CD14-positive monocyte (primary cell): ENCODE results near the gene RUSC2. TPM values are rescaled to one million over a fixed set of nuclear protein-coding genes. Genes with fewer than 3 reads are reported as not detected.
"Not testable (repeated sequence)": the region's sequence is repeated elsewhere in the genome, so short reads cannot be mapped to it uniquely, and the experiment has no call there.

ENCODE experiments used
- DNase-seq, 3 donors: peaks; one replicate each; pipeline ENCODE4 v3.0.0-alpha.2; 2011 to 2022
- H2AFZ ChIP-seq: 2 replicates; pipeline ENCODE4 v1.6.0; 2012; ENCODE audit warnings: mild to moderate bottlenecking, low read depth, low read length, inconsistent platforms; ENCODE audit not compliant: insufficient read depth, poor library complexity, severe bottlenecking
- H3K27ac ChIP-seq, 2 donors: 1 replicate in 1 of 2; 2 replicates in 1 of 2; pipeline ENCODE4 v1.5.1; 2012 to 2013; ENCODE audit warnings: low read length in 2 of 2, control low read depth in 1 of 2, inconsistent platforms in 1 of 2, low read depth in 1 of 2, mild to moderate bottlenecking in 1 of 2
- H3K27me3 ChIP-seq, 2 donors: one replicate each; pipeline versions ENCODE4 v1.6.0 to v1.6.1; 2011 to 2013; ENCODE audit warnings: low read length in 2 of 2; ENCODE audit not compliant: control insufficient read depth in 2 of 2, insufficient read depth in 2 of 2
- H3K36me3 ChIP-seq, 2 donors: replicated peaks in 1 of 2; 1 replicate in 1 of 2; 2 replicates in 1 of 2; pipeline versions ENCODE4 v1.5.1 to v1.6.1; 2012 to 2013; ENCODE audit warnings: low read length in 2 of 2, control low read depth in 1 of 2, inconsistent platforms in 1 of 2, mild to moderate bottlenecking in 1 of 2; ENCODE audit not compliant: insufficient read depth in 2 of 2, control insufficient read depth in 1 of 2
- H3K4me1 ChIP-seq, 2 donors: 1 replicate in 1 of 2; 2 replicates in 1 of 2; pipeline versions ENCODE4 v1.5.1 to v1.6.1; 2012 to 2013; ENCODE audit warnings: low read length in 2 of 2, control low read depth in 1 of 2, inconsistent platforms in 1 of 2, mild to moderate bottlenecking in 1 of 2, moderate library complexity in 1 of 2; ENCODE audit not compliant: insufficient read depth in 2 of 2, control insufficient read depth in 1 of 2
- H3K4me2 ChIP-seq: replicated peaks from 2 replicates; pipeline ENCODE3; 2012; ENCODE audit warnings: low read length, moderate library complexity, mild to moderate bottlenecking; ENCODE audit not compliant: poor library complexity, severe bottlenecking; ENCODE audit errors: extremely low read depth
- H3K4me3 ChIP-seq, 3 experiments: fragments of 200-600 bp in 1 of 3; sonication (generic) in 1 of 3; replicated peaks in 1 of 3; 1 replicate in 2 of 3; 2 replicates in 1 of 3; pipeline ENCODE4 v1.5.1; 2011 to 2013; ENCODE audit warnings: low read length in 3 of 3, mild to moderate bottlenecking in 3 of 3, control low read depth in 2 of 3, low read depth in 2 of 3, inconsistent platforms in 1 of 3, moderate library complexity in 1 of 3
- H3K79me2 ChIP-seq: 2 replicates; pipeline ENCODE4 v1.6.0; 2012; ENCODE audit warnings: mild to moderate bottlenecking, control low read depth, inconsistent platforms, low read length, moderate library complexity; ENCODE audit not compliant: insufficient read depth
- H3K9ac ChIP-seq: 2 replicates; pipeline ENCODE4 v1.6.0; 2017; ENCODE audit warnings: low read length, mild to moderate bottlenecking; ENCODE audit not compliant: insufficient read depth, poor library complexity, severe bottlenecking
- H3K9me3 ChIP-seq, 2 donors: replicated peaks in 1 of 2; 1 replicate in 1 of 2; 2 replicates in 1 of 2; pipeline versions ENCODE4 v1.5.1 to v1.6.1; 2012 to 2013; ENCODE audit warnings: low read length in 2 of 2, control low read depth in 1 of 2; ENCODE audit not compliant: control insufficient read depth in 1 of 2, insufficient read depth in 1 of 2
- H4K20me1 ChIP-seq: 2 replicates; pipeline ENCODE4 v1.6.0; 2012; ENCODE audit warnings: mild to moderate bottlenecking, low read length, control low read depth, moderate library complexity; ENCODE audit not compliant: insufficient read depth
- H3K27ac Mint-ChIP-seq, 7 donors: one replicate each; pipeline ENCODE4 v1.8.0; 2020; ENCODE audit warnings: mild to moderate bottlenecking in 7 of 7, mixed read lengths in 7 of 7, moderate library complexity in 6 of 7, inconsistent platforms in 2 of 7
- H3K27me3 Mint-ChIP-seq, 3 donors: one replicate each; pipeline ENCODE4 v1.8.0; 2021 to 2022; ENCODE audit warnings: low read depth in 3 of 3, mild to moderate bottlenecking in 3 of 3, mixed read lengths in 3 of 3, moderate library complexity in 3 of 3, inconsistent platforms in 1 of 3
- H3K36me3 Mint-ChIP-seq, 2 donors: one replicate each; pipeline ENCODE4 v1.8.0; 2020; ENCODE audit warnings: mixed read lengths in 2 of 2, inconsistent platforms in 1 of 2, mild to moderate bottlenecking in 1 of 2
- H3K4me1 Mint-ChIP-seq: one replicate; pipeline ENCODE4 v1.8.0; 2020; ENCODE audit warnings: mild to moderate bottlenecking, mixed read lengths
- H3K4me3 Mint-ChIP-seq, 2 donors: one replicate each; pipeline ENCODE4 v1.8.0; 2020; ENCODE audit warnings: mild to moderate bottlenecking in 2 of 2, mixed read lengths in 2 of 2, moderate library complexity in 1 of 2
- H3K9me3 Mint-ChIP-seq, 7 donors: one replicate each; pipeline ENCODE4 v1.8.0; 2020 to 2022; ENCODE audit warnings: mixed read lengths in 7 of 7, mild to moderate bottlenecking in 6 of 7, moderate library complexity in 6 of 7, inconsistent platforms in 2 of 7
- WGBS: methylation state at CpG from one replicate; pipeline ENCODE4 v1.1.5; 2013; ENCODE audit warnings: missing lambda C conversion rate; ENCODE audit not compliant: insufficient coverage; 5-methylcytosine and 5-hydroxymethylcytosine counted together
- intact Hi-C, 2 donors: fragments of 100-400 bp; cut with micrococcal nuclease; formaldehyde crosslinking; loops; one replicate each; pipeline versions ENCODE4 v1.15.0 to v1.15.1; 2023
- polyA plus RNA-seq, 3 donors: library from polyadenylated mRNA; depleted of rRNA in 1 of 3; unstranded in 2 of 3; stranded (reverse) in 1 of 3; fragments of 300-500 nt in 2 of 3; fragments of >200 nt in 1 of 3; fragmentation: Illumina TruSeq in 2 of 3; gene quantifications; 1 replicate in 2 of 3; 2 replicates in 1 of 3; pipeline ENCODE4 v1.2.3, GENCODE V29; 2012 to 2021
- TF ChIP-seq, protein P1 (sequence below): fragments of 200-600 bp; IDR thresholded peaks from one replicate; pipeline ENCODE4 v1.8.0; 2022; ENCODE audit warnings: antibody characterized with exemption, mild to moderate bottlenecking

The RUSC2 gene
- polyA plus RNA-seq, 3 donors, result 2.2 to 18.8 (median 3.7) TPM

DNA sequence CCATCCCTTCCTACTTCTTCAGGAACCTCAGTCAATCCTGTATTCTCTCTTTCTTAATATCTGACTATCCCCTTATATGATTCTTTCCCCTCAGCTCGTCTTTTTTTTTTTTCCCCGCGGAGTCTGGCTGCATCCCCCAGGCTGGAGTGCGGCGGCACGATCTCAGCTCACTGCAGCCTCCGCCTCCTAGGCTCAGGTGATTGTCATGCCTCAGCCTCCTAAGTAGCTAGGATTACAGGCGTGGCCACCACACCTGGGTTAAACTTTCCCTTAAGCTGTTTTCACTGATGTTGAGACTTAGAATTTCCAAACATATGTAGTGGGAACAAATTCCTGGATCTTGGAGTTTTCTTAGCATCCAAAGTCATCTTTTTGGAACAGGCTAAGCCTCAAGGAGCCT is 13.3 kb upstream of the RUSC2 start:
- intact Hi-C loops, result loop anchor here (5.0 kb wide), 2 partner anchors 359 to 579 kb away; partner anchors contain the start of gene ATOSB (in 2 of the 2)
- H3K27me3 Mint-ChIP-seq, result peaks cover 2 to 14% (median 5%) of the 10 kb centered on the region in 3 donors
- no peak overlapping the region for H3K4me3 ChIP-seq

DNA sequence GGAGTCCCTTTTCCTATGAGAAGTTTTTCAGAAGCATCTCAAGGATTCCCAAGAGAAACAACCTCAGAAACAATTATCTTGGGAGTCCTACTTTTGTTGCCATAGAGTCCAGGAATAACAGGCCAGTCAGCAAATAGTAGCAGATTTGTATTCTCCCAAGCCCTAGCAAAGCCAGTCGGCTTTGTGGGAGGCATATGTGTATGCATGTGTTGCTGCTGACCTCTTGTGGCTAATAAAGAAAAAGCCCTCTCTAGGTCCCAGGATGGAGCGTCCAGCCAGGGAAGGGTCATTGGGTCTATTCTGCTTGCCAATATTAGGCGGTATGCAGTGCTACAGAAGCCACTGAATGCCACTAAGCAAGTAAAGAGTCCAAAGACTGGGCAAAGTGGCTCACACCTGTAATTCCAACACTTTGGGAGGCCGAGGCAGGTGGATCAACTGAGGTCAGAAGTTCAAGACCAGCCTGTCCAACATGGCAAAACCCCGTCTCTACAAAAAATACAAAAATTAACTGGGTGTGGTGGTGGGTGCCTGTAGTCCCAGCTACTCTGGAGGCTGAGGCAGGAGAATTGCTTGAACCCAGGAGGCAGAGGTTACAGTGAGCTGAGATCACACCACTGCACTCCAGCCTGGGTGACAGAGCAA is 12.6 kb upstream of the RUSC2 start:
- peaks cover 2 to 14% (median 5%) of the 10 kb centered on the region in 3 donors for H3K27me3 Mint-ChIP-seq
- not testable (repeated sequence) for H3K4me2 ChIP-seq, H3K27ac Mint-ChIP-seq, H3K27me3 ChIP-seq, H2AFZ ChIP-seq, H3K79me2 ChIP-seq, H3K36me3 ChIP-seq, H3K36me3 Mint-ChIP-seq, H3K4me3 Mint-ChIP-seq, H3K4me3 ChIP-seq, H3K9me3 ChIP-seq, H3K9ac ChIP-seq, H3K9me3 Mint-ChIP-seq, H3K4me1 ChIP-seq, H4K20me1 ChIP-seq, H3K4me1 Mint-ChIP-seq, H3K27ac ChIP-seq
- TF ChIP-seq, protein P1, sequence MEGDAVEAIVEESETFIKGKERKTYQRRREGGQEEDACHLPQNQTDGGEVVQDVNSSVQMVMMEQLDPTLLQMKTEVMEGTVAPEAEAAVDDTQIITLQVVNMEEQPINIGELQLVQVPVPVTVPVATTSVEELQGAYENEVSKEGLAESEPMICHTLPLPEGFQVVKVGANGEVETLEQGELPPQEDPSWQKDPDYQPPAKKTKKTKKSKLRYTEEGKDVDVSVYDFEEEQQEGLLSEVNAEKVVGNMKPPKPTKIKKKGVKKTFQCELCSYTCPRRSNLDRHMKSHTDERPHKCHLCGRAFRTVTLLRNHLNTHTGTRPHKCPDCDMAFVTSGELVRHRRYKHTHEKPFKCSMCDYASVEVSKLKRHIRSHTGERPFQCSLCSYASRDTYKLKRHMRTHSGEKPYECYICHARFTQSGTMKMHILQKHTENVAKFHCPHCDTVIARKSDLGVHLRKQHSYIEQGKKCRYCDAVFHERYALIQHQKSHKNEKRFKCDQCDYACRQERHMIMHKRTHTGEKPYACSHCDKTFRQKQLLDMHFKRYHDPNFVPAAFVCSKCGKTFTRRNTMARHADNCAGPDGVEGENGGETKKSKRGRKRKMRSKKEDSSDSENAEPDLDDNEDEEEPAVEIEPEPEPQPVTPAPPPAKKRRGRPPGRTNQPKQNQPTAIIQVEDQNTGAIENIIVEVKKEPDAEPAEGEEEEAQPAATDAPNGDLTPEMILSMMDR, result peak; percentile 73
- intact Hi-C loops, result loop anchor here (5.0 kb wide), 2 partner anchors 360 to 580 kb away; partner anchors contain the start of gene ATOSB (in 2 of the 2)
- peak; percentile 62 to 70 (median 65) for DNase-seq
- 33% methylated on average over 3 of the region's 5 CpGs for WGBS

More for the DNA sequence above, 13.3 kb upstream of the RUSC2 start:
- Histone ChIP-seq H3K4me1 (no peaks in the 10 kb centered on the region), H3K27ac (no peak overlapping the region), H3K4me2 (no peak overlapping the region), H4K20me1 (no peaks in the 10 kb centered on the region), H3K36me3 (no peaks in the 10 kb centered on the region), H3K9me3 (no peaks in the 10 kb centered on the region), H3K79me2 (no peaks in the 10 kb centered on the region), H3K27me3 (peaks cover 4 to 5% of the 10 kb centered on the region in 2 donors), H2AFZ (no peak overlapping the region), H3K9ac (no peak overlapping the region)
- Mint-ChIP-seq H3K4me1 (no peaks in the 10 kb centered on the region), H3K27ac (no peak overlapping the region), H3K4me3 (peak overlapping the region in 1 of 2 donors; percentile 53), H3K36me3 (no peaks in the 10 kb centered on the region), H3K9me3 (no peaks in the 10 kb centered on the region)
- TF ChIP-seq, protein P1, result no peak
- 69% methylated on average over 4 of the region's 8 CpGs for WGBS
- no peak for DNase-seq
